ENCODE data around the gene SNCAIP. TPM values are rescaled to one million over a fixed set of nuclear protein-coding genes. Genes with fewer than 3 reads are reported as not detected.
"Not testable (repeated sequence)": the region's sequence is repeated elsewhere in the genome, so short reads cannot be mapped to it uniquely, and the experiment has no call there.

Gene SNCAIP
- total RNA-seq, 2 donors from 2014 or later, result not detected

- Mint-ChIP-seq H3K27ac (no peak overlapping the region), H3K4me1 (no peaks in the 10 kb centered on the region), H3K36me3 (ENCODE audit: low read depth) (no peaks in the 10 kb centered on the region), H3K27me3 (peaks cover 6% of the 10 kb centered on the region), H3K4me3 (no peak overlapping the region), H3K9me3 (no peaks in the 10 kb centered on the region)
- ATAC-seq (replicated peaks), result no peak
These were observed 46.4 kb downstream of the SNCAIP start for GRCh38 chr5:122358372-122358979.

- H3K27ac Mint-ChIP-seq, result no peak overlapping the region
- H3K9me3 Mint-ChIP-seq, result peaks cover 3% of the 10 kb centered on the region
- H3K4me3 Mint-ChIP-seq, result no peak overlapping the region
- no peak for ATAC-seq (replicated peaks)
- no peaks in the 10 kb centered on the region for H3K36me3 Mint-ChIP-seq (ENCODE audit: low read depth)
- peaks cover 13% of the 10 kb centered on the region for H3K27me3 Mint-ChIP-seq
- no peaks in the 10 kb centered on the region for H3K4me1 Mint-ChIP-seq
These were observed 50.3 kb downstream of the SNCAIP start for GRCh38 chr5:122362361-122362760.

GRCh38 chr5:122363623-122364022 lies 51.6 kb downstream of the SNCAIP start:
- Mint-ChIP-seq H3K4me1 (no peaks in the 10 kb centered on the region), H3K27me3 (peaks cover 13% of the 10 kb centered on the region)
- no peak for ATAC-seq (replicated peaks)

GRCh38 chr5:122366501-122366900 lies 54.5 kb downstream of the SNCAIP start:
- H3K4me1 Mint-ChIP-seq, result no peaks in the 10 kb centered on the region
- peaks cover 13% of the 10 kb centered on the region for H3K27me3 Mint-ChIP-seq
- peaks cover 3% of the 10 kb centered on the region for H3K9me3 Mint-ChIP-seq
- no peak overlapping the region for H3K4me3 Mint-ChIP-seq
- no peak overlapping the region for H3K27ac Mint-ChIP-seq
- no peaks in the 10 kb centered on the region for H3K36me3 Mint-ChIP-seq (ENCODE audit: low read depth)
- ATAC-seq (replicated peaks), result peak; percentile 63

More at GRCh38 chr5:122363623-122364022, 51.6 kb downstream of the SNCAIP start:
- H3K27ac Mint-ChIP-seq, result no peak overlapping the region
- H3K4me3 Mint-ChIP-seq, result no peak overlapping the region
- H3K36me3 Mint-ChIP-seq (ENCODE audit: low read depth), result no peaks in the 10 kb centered on the region
- H3K9me3 Mint-ChIP-seq, result peaks cover 3% of the 10 kb centered on the region

GRCh38 chr5:122367456-122367855 lies 55.4 kb downstream of the SNCAIP start:
- Mint-ChIP-seq H3K4me1 (no peaks in the 10 kb centered on the region), H3K9me3 (peaks cover 3% of the 10 kb centered on the region), H3K27me3 (peaks cover 10% of the 10 kb centered on the region), H3K4me3 (no peak overlapping the region), H3K27ac (no peak overlapping the region), H3K36me3 (ENCODE audit: low read depth) (no peaks in the 10 kb centered on the region)
- ATAC-seq (replicated peaks), result no peak

- Mint-ChIP-seq H3K27ac (no peak overlapping the region), H3K27me3 (peaks cover 8% of the 10 kb centered on the region), H3K36me3 (ENCODE audit: low read depth) (no peaks in the 10 kb centered on the region), H3K4me1 (no peaks in the 10 kb centered on the region), H3K4me3 (no peak overlapping the region), H3K9me3 (peaks cover 3% of the 10 kb centered on the region)
- no peak for ATAC-seq (replicated peaks)
These were observed 56.6 kb downstream of the SNCAIP start for GRCh38 chr5:122368510-122369251.

GRCh38 chr5:122369253-122369815 lies 57.3 kb downstream of the SNCAIP start:
- no peak overlapping the region for H3K27ac Mint-ChIP-seq
- no peaks in the 10 kb centered on the region for H3K4me1 Mint-ChIP-seq
- H3K9me3 Mint-ChIP-seq, result peaks cover 3% of the 10 kb centered on the region
- H3K4me3 Mint-ChIP-seq, result no peak overlapping the region
- peaks cover 8% of the 10 kb centered on the region for H3K27me3 Mint-ChIP-seq
- H3K36me3 Mint-ChIP-seq (ENCODE audit: low read depth), result no peaks in the 10 kb centered on the region
- ATAC-seq (replicated peaks), result no peak

- Mint-ChIP-seq H3K9me3 (peaks cover 4% of the 10 kb centered on the region), H3K36me3 (ENCODE audit: low read depth) (no peaks in the 10 kb centered on the region), H3K27me3 (no peaks in the 10 kb centered on the region), H3K4me3 (no peak overlapping the region), H3K27ac (no peak overlapping the region), H3K4me1 (no peaks in the 10 kb centered on the region)
- no peak for ATAC-seq (replicated peaks)
These were observed 59.6 kb downstream of the SNCAIP start for GRCh38 chr5:122371511-122372151.

- H3K27ac Mint-ChIP-seq, result no peak overlapping the region
- no peak overlapping the region for H3K4me3 Mint-ChIP-seq
- ATAC-seq (replicated peaks), result no peak
- H3K4me1 Mint-ChIP-seq, result no peaks in the 10 kb centered on the region
- peaks cover 5% of the 10 kb centered on the region for H3K9me3 Mint-ChIP-seq
- H3K27me3 Mint-ChIP-seq, result no peaks in the 10 kb centered on the region
- H3K36me3 Mint-ChIP-seq (ENCODE audit: low read depth), result no peaks in the 10 kb centered on the region
These were observed 62.1 kb downstream of the SNCAIP start for GRCh38 chr5:122374110-122374509.

- H3K9me3 Mint-ChIP-seq, result peaks cover 5% of the 10 kb centered on the region
- H3K27me3 Mint-ChIP-seq, result no peaks in the 10 kb centered on the region
- H3K4me1 Mint-ChIP-seq, result no peaks in the 10 kb centered on the region
- no peaks in the 10 kb centered on the region for H3K36me3 Mint-ChIP-seq (ENCODE audit: low read depth)
- ATAC-seq (replicated peaks), result no peak
- H3K27ac Mint-ChIP-seq, result no peak overlapping the region
- no peak overlapping the region for H3K4me3 Mint-ChIP-seq
These were observed 63.8 kb downstream of the SNCAIP start for GRCh38 chr5:122375801-122376200.

- Mint-ChIP-seq H3K9me3 (peaks cover 5% of the 10 kb centered on the region), H3K4me3 (no peak overlapping the region), H3K36me3 (ENCODE audit: low read depth) (no peaks in the 10 kb centered on the region), H3K27ac (no peak overlapping the region), H3K4me1 (no peaks in the 10 kb centered on the region), H3K27me3 (no peaks in the 10 kb centered on the region)
- no peak for ATAC-seq (replicated peaks)
These were observed 64.2 kb downstream of the SNCAIP start for GRCh38 chr5:122376250-122376649.

- no peak overlapping the region for H3K4me3 Mint-ChIP-seq
- no peaks in the 10 kb centered on the region for H3K27me3 Mint-ChIP-seq
- no peak for ATAC-seq (replicated peaks)
- H3K27ac Mint-ChIP-seq, result no peak overlapping the region
- H3K9me3 Mint-ChIP-seq, result peaks cover 5% of the 10 kb centered on the region
- H3K4me1 Mint-ChIP-seq, result no peaks in the 10 kb centered on the region
- no peaks in the 10 kb centered on the region for H3K36me3 Mint-ChIP-seq (ENCODE audit: low read depth)
These were observed 65.0 kb downstream of the SNCAIP start for GRCh38 chr5:122377026-122377425.

- not testable (repeated sequence) for ATAC-seq (replicated peaks); H3K27ac Mint-ChIP-seq; H3K4me1 Mint-ChIP-seq; H3K36me3 Mint-ChIP-seq (ENCODE audit: low read depth); H3K27me3 Mint-ChIP-seq; H3K4me3 Mint-ChIP-seq; H3K9me3 Mint-ChIP-seq
These were observed 70.9 kb downstream of the SNCAIP start for GRCh38 chr5:122382938-122383337.

GRCh38 chr5:122384739-122385235 lies 72.8 kb downstream of the SNCAIP start:
- no peaks in the 10 kb centered on the region for H3K36me3 Mint-ChIP-seq (ENCODE audit: low read depth)
- H3K4me3 Mint-ChIP-seq, result no peak overlapping the region
- ATAC-seq (replicated peaks), result no peak
- H3K27ac Mint-ChIP-seq, result no peak overlapping the region
- peaks cover 4% of the 10 kb centered on the region for H3K27me3 Mint-ChIP-seq
- peaks cover 4% of the 10 kb centered on the region for H3K9me3 Mint-ChIP-seq
- no peaks in the 10 kb centered on the region for H3K4me1 Mint-ChIP-seq
